Stimulated activated naive CD4-positive, alpha-beta T cell treated with Interleukin-2 at 50 U/mL for 16 hours (primary cell): ENCODE data around the gene IRF7.

Experiments used
- DNase-seq: peaks from one replicate; lab custom pipeline; 2025; lab: John Stamatoyannopoulos, UW

The IRF7 gene

DNA sequence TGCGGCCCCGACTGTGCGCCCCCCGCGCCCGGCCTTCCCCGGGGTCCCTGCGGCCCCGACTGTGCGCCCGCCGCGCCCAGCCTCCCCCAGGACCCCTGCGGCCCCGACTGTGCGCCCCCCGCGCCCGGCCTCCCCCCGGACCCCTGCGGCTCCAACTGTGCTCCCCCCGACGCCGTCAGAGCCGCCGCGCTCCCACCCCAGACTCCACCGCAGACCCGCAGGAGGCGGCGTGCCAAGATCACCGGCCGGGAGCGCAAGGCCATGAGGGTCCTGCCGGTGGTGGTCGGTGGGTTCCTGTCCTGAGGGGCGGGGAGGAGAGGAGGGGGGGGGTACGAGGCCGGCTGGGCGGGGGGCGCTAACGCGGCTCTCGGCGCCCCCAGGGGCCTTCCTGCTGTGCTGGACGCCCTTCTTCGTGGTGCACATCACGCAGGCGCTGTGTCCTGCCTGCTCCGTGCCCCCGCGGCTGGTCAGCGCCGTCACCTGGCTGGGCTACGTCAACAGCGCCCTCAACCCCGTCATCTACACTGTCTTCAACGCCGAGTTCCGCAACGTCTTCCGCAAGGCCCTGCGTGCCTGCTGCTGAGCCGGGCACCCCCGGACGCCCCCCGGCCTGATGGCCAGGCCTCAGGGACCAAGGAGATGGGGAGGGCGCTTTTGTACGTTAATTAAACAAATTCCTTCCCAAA lies 24.4 kb upstream of the IRF7 start:
- DNase-seq, result no peak

DNA sequence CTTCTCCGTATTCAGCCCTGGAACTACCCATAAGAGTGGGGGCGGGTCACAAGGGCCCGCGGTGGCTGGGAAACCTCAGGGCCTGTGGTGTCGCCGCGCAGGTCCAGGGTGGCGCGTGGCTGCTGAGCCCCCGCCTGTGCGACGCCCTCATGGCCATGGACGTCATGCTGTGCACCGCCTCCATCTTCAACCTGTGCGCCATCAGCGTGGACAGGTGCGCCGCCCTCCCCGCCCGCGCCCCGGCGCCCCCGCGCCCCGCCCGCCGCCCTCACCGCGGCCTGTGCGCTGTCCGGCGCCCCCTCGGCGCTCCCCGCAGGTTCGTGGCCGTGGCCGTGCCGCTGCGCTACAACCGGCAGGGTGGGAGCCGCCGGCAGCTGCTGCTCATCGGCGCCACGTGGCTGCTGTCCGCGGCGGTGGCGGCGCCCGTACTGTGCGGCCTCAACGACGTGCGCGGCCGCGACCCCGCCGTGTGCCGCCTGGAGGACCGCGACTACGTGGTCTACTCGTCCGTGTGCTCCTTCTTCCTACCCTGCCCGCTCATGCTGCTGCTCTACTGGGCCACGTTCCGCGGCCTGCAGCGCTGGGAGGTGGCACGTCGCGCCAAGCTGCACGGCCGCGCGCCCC lies 23.7 kb upstream of the IRF7 start:
- no peak for DNase-seq

DNA sequence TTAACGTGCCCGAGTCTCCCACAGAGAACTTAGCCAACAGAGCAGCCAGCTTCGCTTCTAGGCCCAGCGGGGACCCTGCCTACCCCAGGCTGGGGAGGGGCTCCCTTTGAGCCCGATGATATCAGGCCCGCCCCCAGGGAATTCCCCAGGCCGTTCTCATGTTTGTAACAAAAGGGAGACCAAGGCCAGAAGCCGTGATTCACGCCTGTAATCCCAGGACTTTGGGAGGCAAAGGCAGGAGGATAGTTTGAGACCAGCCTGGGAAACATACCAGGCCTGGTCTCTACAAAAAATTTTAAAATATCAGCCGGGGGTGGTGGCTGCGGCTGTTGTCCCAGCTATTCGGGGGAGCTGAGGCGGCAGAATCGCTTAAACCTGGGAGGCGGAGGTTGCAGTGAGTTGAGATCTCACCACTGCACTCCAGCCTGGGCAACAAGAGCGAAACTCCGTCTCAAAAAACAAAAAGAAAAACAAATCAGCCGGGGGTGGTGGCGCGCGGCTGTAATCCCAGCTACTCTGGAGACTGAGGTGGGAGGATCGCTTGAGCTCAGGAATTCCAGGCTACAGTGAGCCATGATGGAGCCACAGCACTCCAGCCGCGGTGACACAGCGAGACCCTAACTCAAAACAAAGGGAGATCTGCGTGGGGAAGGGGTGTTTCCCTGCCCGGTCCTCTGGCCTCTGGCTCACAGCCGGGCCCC lies 23.0 kb upstream of the IRF7 start:
- no peak for DNase-seq

DNA sequence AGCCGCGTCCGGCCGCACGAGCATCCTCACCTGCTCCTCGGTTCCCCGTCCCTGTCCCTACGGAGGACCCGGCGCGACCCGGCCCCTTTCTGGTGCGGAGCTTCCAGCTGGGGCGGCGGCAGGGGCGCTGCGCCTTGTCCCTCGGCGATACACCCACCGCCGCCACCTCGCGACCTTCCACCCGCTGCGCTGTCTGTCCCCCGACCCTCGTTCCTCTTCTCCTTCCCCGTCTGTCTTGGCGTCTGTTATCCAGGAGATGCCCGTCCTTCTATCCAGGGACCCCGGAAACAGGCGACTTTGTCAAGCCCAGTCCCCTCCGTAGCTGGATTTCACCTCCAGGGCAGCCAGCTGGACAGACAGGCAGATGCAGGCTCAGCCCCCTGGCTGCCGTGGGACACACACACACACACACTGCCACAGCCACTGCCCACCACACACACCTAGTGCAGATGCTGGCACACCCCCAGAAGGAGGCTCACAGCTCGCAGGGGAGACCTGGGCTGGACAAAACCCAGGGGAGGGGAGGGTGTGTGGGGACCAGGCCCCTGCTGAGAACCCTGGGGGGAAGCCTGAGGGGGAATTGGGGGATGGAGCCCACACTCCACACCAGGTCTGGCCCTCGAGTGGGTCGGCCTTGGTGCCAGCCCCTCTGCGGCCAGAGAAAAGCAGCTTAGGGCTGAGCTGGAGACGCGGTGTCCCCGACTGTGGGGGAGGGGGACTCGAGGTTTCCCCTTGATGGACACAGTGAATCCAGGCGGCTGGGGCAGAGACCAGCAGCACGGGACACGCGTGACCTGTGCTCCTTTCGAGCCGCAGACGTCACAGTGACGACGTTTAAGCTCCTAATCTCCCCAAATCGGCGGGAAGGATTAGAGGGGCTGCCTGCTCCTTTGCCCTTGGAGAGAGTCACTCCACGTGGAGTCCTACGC lies 22.1 kb upstream of the IRF7 start:
- DNase-seq, result no peak

DNA sequence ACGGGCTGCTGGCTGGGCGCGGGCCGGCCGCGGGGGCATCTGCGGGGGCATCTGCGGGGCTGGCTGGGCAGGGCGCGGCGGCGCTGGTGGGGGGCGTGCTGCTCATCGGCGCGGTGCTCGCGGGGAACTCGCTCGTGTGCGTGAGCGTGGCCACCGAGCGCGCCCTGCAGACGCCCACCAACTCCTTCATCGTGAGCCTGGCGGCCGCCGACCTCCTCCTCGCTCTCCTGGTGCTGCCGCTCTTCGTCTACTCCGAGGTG lies 21.5 kb upstream of the IRF7 start:
- DNase-seq, result no peak

DNA sequence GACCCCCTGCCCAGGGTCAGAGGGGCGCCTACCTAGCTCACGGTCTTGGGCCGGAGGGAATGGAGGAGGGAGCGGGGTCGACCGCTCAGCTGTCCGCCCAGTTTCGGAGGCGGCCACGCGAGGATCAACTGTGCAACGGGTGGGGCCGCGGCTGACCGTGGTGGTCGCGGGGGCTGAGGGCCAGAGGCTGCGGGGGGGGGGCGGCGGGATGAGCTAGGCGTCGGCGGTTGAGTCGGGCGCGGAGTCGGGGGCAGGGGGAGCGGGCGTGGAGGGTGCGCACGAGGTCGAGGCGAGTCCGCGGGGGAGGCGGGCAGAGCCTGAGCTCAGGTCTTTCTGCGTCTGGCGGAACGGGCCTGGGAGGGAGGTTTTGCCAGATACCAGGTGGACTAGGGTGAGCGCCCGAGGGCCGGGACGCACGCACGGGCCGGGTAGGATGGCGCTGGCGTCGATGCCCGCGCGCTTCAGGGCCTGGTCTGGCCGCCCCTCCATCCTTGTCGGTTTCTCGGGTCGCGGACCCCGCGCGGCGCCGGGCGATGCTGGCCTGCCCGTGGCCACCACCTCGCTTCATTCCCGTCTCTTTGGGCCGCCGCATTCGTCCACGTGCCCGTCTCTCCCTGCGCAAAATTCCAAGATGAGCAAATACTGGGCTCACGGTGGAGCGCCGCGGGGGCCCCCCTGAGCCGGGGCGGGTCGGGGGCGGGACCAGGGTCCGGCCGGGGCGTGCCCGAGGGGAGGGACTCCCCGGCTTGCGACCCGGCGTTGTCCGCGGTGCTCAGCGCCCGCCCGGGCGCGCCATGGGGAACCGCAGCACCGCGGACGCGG lies 21.0 kb upstream of the IRF7 start, which contains the start of gene DRD4:
DRD4 (plus strand) TSS at position 759 of the 822 bp plus-strand sequence; CDS start at position 795, 36 bp downstream.
- no peak for DNase-seq

DNA sequence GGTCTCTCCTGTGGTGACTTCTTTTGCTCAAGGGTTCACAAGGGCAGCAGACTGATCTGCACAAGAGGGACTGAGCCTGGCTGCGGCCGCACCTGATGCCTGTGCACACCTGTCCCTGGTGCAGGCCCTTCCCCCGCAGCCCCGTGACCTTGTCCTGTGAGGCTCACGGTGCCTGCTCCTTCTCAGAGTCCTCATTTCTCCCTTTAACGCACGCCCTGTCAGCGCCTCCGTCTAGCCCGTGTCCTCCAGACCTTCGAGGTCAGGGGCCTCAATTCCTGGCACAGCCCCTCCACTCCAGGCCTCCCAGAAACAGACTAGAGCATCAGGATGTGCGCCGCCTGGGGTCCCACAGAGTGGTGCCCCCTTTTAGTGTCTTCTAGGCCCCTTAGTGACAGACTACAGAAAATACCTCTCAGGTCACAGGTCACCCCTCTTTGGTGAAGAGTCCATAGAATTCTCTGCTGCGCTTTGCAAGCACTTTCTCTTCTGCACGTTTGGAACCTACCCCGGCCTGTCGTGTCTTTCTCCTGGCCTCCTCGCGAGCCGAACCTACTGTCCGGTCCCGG lies 20.3 kb upstream of the IRF7 start:
- DNase-seq, result no peak

DNA sequence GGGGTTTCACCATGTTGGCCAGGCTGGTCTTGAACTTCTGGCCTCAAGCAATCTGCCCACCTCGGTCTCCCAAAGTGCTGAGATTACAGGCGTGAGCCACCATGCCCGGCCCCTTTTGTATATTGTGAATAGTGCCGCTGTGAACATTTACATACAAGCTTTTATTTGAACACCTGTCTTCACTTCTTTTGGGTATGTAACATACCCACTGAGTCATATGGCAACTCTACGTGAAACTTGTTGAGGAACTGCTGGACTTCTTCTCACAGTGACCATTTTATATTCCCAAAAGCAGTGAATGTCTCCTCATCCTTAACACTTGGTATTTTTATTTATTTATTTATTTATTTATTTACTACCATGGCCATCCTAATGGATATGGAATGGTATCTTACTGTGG lies 15.1 kb upstream of the IRF7 start:
- no peak for DNase-seq

DNA sequence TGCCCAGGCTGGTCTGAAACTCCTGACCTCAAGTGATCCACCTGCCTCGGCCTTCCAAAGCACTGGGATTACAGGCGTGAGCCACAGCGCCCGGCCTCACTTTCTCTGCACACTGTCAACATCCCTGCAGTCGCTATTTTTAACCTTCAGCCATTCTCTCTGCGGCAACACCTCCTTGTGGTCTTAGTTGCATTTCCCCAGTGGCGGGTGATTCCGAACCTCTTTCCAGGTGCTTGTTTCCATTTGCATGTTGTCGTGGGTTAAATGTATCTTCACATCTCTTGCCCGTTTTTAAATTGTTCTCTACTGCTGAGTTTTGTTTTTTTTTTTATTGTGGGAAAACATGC lies 13.5 kb upstream of the IRF7 start:
- no peak for DNase-seq

DNA sequence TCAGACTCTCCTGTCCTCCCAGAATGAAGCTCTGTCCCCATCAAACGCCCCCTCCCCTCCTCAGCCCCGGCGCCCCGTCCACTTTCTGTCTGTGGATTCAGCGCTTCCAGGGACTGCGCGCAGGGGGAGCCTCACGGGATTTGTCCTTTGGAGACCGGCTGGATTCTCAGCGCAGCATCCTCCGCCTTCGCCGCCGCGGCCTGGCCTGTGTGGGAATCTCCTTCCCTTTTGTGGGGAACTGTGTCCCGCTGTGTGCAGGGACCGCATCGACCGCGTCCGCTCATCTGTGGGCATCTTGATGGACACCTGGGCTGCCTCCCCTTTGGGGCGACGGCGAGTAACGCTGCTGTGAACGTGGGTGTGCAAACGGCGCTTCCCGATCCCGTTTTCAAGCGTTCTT lies 12.3 kb upstream of the IRF7 start:
- no peak for DNase-seq

DNA sequence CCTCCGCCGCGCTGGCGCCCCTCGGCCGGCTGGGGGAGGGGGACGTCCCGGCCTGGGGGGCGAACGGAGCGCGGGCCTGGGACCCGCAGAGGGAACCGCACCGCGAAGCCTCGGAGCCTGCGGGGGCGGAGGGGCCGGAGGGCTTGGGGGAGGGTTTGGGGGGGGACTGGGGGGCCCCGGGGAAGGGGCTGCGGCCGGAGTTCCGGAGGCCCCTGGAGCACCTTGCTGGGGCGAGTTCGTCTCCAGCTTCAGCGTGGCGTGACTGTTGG lies 11.5 kb upstream of the IRF7 start:
- no peak for DNase-seq

DNA sequence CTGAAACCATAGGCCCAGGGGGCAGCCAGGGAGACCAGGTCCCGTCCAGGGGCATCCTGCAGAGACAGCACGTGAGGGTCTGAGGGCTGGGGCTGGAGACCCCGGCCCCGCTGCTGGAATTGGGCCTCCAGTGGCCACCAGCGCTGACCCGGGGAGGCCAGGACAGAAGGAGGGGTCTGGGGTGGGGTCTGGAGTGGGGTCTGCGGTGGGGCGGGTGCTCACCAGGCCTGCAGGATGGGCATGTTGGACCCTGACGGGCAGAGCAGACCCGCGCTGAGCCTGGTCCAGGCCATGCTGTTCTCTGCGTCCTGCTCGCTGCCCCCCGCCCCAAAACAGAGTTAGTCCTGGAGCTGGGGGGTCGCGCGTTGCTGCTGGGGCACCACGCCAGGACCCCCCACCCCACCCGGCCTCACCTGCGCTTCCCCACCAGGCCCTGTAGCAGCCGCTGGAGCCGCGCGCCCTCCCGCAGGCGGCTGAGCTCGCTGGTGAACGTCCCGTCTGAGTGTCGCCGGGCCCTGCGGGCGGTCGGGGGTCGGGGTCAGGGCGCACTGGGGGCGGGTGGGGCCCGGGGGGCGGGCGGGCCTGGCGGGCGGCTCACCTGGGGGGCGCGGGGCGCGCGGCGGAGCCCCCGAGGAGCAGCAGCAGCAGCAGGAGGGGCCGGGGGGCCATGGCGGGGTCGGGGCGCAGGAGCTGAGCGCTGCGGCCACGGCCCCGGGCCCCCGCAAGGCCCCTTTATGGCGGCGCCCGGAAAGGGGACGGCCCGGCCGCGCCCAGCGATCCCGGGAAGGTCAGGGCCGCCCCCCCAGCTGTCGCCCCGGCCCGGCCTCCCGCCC lies 10.9 kb upstream of the IRF7 start, which contains the start of gene SCT:
SCT (minus strand) TSS at position 707 of the 833 bp plus-strand sequence; CDS start at position 669, 38 bp downstream.
- no peak for DNase-seq

DNA sequence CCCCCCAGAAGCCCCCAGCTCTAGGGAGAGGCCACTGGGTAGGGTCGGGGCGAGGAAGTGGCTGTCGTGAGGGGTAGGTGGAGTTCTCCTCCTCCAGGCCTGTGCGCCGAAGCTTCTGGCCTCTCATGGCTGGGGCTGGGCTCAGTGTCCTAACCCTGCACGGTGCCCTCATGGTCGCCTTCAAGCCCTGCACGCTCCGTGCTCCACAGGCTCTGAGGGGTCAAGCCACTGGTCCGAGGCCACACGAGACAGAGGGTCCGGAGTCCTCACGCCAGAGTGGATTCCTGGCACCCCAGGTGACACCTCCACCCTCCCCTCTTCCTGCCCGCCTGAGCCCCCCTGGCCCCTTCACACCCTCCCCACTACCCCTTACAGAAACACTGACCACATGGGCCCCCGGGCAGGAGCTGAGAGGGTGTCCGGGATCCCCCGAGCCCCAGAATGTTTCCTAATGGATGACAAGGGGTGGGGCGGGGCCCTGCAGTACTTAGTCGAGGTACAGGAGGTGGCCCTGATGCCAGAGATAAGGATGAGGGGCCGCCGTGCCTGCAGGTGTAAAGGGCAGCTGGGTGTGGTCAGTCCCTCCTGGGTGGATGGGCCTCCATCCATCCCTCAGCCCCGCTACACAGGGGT lies 10.0 kb upstream of the IRF7 start:
- no peak for DNase-seq

DNA sequence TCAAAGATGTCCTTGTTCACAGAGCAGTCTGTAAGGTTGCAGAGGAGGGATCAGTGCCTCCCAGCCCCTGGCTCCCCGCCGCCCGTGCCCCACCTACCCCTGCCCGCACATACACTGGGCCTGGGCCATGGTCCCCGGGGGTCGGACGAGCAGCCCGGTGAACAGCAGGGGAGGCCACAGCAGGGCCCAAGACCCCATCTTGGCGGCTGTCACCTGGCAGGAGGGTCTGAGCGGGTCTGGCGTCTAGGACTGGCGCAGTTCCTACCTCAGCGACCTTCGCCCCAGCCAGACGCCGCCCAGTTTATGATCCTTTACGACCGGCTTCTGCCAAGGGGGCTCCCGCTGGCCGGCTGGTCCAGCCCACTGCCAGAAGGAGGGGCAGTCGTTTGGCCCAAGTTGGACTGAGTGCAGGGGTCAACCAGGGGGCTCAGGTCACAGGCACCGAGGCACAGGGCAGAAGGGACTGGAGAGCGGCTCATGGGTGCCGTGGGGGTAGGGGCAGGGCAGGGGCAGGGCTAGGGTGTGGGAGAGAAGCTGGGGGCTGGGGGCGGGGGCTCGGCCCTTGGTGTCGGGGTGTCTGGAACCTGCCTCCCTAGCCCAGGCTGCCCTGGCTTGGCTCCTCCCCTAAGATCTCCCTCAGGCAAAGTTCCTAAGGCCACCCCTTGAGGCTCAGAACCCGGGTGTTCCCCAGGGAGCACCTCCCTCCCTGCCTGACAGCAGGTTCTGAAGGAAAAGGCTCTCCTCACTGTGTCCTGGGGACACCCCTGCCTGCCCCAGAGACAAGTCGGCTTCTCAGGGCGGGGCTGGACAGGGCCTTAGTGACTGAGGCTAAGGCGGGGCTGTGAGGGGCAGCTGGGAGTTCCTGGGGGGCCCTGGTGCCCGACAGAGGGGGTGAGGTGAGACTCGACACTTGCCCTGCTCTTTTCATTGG lies 9.2 kb upstream of the IRF7 start, which contains the start of gene CDHR5:
CDHR5 (minus strand) TSS at position 251 of the 931 bp plus-strand sequence; CDS start at position 198, 53 bp downstream.
- DNase-seq, result no peak

DNA sequence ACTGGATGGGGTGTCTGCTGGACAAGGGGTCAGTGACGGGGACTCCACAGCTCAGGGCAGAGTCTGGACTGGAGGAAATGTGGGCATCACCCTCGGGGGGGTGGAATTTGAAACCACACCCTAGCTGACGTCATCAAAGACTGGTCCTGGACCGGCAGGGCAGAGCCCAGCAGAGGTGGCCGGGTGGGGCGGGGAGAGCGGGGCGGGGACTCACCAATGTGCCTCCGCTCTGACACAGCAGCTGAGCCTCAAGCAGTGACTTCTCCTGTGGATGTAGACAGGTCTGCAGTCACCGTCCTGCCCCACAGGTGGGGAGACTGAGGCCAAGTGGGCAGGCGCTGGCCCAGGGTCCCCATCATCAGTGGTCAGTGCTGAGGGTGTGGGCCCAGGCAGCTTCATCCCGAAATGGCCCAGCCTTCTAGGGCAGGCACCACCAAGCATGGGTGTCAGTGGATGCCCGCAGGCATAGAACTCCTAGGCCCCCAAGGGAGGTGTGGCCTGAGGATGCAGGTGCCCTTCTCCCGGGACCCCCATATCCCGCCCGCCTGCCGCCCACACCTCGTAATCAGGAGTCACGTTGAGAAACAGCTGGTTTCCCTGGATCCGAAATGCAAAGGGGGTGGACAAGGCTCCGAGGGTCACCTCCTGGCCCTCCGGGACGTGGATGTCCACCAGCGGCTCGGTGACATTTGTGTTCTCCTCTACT lies 8.4 kb upstream of the IRF7 start:
- DNase-seq, result no peak

DNA sequence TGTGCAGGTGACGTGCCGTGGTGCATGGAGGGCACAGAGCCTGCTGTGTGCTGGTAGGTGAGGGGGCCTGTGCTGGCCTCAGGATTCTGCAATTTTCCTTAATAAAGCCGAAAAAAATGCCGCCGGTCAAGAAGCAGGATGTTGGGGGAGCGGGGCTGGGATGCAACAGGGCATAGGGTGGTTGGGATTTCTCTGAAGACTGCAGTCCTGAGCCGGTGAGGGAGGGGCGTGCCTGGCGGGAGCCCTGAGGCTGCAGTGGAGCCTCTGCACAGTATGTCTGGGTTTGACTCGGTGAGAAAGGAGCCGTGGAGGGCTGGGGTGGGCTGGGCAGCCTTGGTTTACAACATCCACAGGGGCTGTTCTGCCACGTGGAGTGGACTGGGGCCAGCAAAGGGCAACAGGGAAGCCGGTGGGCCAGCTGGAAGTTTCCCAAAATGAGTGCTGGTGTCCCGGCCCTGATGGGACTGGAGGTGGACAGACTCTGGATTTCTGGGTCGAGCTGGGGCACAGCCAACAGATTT lies 7.7 kb upstream of the IRF7 start:
- no peak for DNase-seq

DNA sequence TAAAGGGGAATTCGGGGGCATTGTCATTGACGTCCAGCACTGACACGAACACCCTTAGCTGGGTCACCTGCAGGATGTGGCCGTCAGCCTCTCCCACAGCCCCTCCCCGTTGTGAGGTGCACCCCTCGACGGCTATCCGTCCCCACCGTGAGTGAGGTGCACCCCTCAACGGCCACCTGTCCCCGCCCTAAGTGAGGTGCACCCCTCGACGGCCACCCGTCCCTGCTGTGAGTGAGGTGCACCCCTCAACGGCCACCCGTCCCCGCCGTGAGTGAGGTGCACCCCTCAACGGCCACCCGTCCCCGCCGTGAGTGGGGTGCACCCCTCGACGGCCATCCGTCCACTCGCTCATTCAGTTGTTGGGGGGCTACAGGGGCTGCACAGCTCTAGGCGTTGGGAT lies 6.1 kb upstream of the IRF7 start:
- DNase-seq, result no peak
